Upper lobe of right lung (tissue), 1 donor: ENCODE measurements around the gene U2AF1L4. TPM values are rescaled to one million over a fixed set of nuclear protein-coding genes. Genes with fewer than 3 reads are reported as not detected.

Experiments
- ATAC-seq: fragments of 200-7000 bp; cut with Tn5 transposase; one replicate; pipeline ENCODE4 v1.9.1; 2020; ENCODE audit warnings: mild to moderate bottlenecking, moderate library complexity
- DNase-seq: peaks from one replicate; pipeline ENCODE4 v3.0.0-alpha.2; 2020
- H3K27ac ChIP-seq: fragments of 200-600 bp; one replicate; pipeline ENCODE4 v1.8.0; 2022
- H3K27me3 ChIP-seq: fragments of 200-600 bp; one replicate; pipeline ENCODE4 v1.8.0; 2022; ENCODE audit warnings: mild to moderate bottlenecking
- H3K36me3 ChIP-seq: fragments of 200-600 bp; one replicate; pipeline ENCODE4 v1.8.0; 2022
- H3K4me1 ChIP-seq: fragments of 200-600 bp; one replicate; pipeline ENCODE4 v1.8.0; 2022
- H3K4me3 ChIP-seq: fragments of 200-600 bp; one replicate; pipeline ENCODE4 v1.8.0; 2022; ENCODE audit warnings: mild to moderate bottlenecking
- H3K9me3 ChIP-seq: fragments of 200-600 bp; one replicate; pipeline ENCODE4 v1.8.0; 2022
- intact Hi-C: fragments of 100-400 bp; cut with DNase I; formaldehyde crosslinking; loops from one replicate; pipeline ENCODE4 v1.11.0; 2022
- total RNA-seq: library from RNA; stranded (reverse); fragmentation: NEBNext Ultra II Directional; extraction: Animal tissue kit (Norgen Biotek cat#: 25700); gene quantifications from one replicate; pipeline ENCODE4 v1.2.1, GENCODE V29; 2021
- TF ChIP-seq, protein P1 (sequence below): fragments of 200-600 bp; IDR thresholded peaks from one replicate; pipeline ENCODE4 v1.8.0; 2022; ENCODE audit warnings: antibody characterized with exemption
- donor health status: DM: no; HTN: yes; CAD: no; lungs with severe emphysema.

U2AF1L4 gene
- total RNA-seq, 1 donor from 2014 or later, result 26.3 TPM

- DNase-seq (no peak), ATAC-seq (no peak)
- Histone ChIP-seq H3K4me3 (no peak overlapping the region), H3K36me3 (no peaks in the 10 kb centered on the region), H3K4me1 (no peaks in the 10 kb centered on the region), H3K27ac (no peak overlapping the region), H3K9me3 (no peaks in the 10 kb centered on the region), H3K27me3 (no peaks in the 10 kb centered on the region)
- TF ChIP-seq, protein P1, sequence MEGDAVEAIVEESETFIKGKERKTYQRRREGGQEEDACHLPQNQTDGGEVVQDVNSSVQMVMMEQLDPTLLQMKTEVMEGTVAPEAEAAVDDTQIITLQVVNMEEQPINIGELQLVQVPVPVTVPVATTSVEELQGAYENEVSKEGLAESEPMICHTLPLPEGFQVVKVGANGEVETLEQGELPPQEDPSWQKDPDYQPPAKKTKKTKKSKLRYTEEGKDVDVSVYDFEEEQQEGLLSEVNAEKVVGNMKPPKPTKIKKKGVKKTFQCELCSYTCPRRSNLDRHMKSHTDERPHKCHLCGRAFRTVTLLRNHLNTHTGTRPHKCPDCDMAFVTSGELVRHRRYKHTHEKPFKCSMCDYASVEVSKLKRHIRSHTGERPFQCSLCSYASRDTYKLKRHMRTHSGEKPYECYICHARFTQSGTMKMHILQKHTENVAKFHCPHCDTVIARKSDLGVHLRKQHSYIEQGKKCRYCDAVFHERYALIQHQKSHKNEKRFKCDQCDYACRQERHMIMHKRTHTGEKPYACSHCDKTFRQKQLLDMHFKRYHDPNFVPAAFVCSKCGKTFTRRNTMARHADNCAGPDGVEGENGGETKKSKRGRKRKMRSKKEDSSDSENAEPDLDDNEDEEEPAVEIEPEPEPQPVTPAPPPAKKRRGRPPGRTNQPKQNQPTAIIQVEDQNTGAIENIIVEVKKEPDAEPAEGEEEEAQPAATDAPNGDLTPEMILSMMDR, result no peak
- intact Hi-C loops, result no loop called here
Observed at GRCh38 chr19:35787227-35787799, 42.1 kb upstream of the U2AF1L4 start.

GRCh38 chr19:35786299-35787160 is 41.3 kb upstream of the U2AF1L4 start:
- intact Hi-C loops, result no loop called here
- no peaks in the 10 kb centered on the region for H3K27me3 ChIP-seq
- no peaks in the 10 kb centered on the region for H3K4me1 ChIP-seq
- TF ChIP-seq, protein P1, result no peak
- H3K36me3 ChIP-seq, result no peaks in the 10 kb centered on the region
- H3K4me3 ChIP-seq, result no peak overlapping the region
- no peak for DNase-seq
- ATAC-seq, result no peak
- H3K27ac ChIP-seq, result no peak overlapping the region
- no peaks in the 10 kb centered on the region for H3K9me3 ChIP-seq

- intact Hi-C loops, result no loop called here
- TF ChIP-seq, protein P1, result no peak
- no peaks in the 10 kb centered on the region for H3K27me3 ChIP-seq
- H3K27ac ChIP-seq, result no peak overlapping the region
- no peaks in the 10 kb centered on the region for H3K9me3 ChIP-seq
- ATAC-seq (no peak), DNase-seq (no peak)
- no peaks in the 10 kb centered on the region for H3K4me1 ChIP-seq
- H3K36me3 ChIP-seq, result no peaks in the 10 kb centered on the region
- no peak overlapping the region for H3K4me3 ChIP-seq
Observed at GRCh38 chr19:35785339-35785627, 40.1 kb upstream of the U2AF1L4 start.

DNA sequence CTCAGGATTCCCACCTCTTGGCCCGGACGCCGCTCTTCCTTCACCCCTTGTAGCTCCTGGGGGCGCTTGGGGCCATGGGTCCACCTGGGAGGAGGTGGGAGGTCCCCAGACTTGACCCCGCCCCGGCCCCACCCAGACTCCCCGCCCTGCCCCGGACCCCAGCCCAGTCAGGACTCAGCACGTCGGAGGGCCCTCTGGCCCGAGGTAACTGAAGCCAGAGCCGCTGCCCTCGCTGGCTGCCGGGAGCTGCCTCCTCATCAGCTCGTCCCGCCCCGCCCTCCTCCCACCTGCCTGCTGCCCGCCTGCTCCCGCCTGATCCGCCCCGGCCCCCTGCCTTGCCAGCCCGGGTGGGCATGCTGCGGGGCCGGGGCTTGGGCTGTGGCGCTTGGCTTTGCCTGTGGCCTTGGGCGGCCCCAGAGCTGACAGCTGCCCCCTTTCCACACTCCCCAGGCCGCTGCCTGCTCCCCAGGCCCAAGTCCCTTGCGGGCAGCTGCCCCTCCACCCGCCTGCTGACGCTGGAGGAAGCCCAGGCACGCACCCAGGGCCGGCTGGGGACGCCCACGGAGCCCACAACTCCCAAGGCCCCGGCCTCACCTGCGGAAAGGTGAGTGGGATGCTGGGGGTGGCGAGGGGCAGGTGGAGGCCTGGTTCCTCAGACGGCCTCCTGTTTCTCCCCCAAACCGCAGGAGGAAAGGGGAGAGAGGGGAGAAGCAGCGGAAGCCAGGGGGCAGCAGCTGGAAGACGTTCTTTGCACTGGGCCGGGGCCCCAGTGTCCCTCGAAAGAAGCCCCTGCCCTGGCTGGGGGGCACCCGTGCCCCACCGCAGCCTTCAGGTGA is 39.5 kb upstream of the U2AF1L4 start:
- no peak overlapping the region for H3K4me3 ChIP-seq
- ATAC-seq, result no peak
- DNase-seq, result no peak
- intact Hi-C loops, result no loop called here
- H3K27me3 ChIP-seq, result no peaks in the 10 kb centered on the region
- no peaks in the 10 kb centered on the region for H3K9me3 ChIP-seq
- no peaks in the 10 kb centered on the region for H3K4me1 ChIP-seq
- H3K36me3 ChIP-seq, result no peaks in the 10 kb centered on the region
- H3K27ac ChIP-seq, result no peak overlapping the region
- TF ChIP-seq, protein P1, result no peak

DNA sequence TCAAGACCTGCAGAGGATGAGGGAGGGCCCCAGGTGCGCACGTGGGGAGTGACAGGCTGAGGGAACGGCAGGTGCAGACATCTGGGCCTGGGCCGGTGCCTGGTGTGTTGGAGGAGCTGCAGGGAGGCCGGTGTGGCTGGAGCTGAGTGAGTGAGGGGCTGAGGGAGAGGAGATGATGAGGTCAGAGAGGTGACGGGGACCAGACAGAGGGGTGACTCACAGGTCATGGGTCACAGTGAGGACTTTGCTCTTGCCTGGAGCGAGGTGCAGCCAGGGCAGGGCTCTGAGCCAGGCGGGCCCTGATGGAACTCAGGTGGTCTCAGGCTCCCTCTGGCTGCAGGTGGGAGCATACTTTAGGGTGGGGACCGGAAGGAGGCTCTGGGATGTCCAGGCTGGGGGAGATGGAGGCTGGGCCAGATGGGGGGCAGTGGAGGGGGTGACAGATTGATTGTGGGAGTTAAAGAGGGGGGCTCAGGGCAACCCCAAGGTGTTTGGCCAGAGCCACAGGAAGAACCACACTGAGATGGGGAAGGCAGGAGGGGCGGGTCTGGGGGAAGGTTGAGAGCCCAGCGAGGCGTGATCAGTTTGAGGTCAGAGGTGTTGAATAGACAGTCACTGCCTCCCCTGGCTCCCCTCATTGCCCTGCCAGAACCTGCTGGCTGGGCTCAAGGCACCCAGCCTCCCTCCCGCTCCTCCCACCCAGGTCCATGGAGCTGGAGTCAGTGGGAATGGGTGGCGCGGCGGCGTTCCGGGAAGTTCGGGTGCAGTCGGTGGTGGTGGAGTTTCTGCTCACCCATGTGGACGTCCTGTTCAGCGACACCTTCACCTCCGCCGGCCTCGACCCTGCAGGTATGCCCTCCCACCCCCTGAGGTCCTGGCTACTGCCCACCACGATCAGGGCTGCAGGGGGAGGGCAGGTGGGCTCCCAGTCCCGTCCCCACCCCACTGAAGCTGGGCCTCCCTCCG is 38.5 kb upstream of the U2AF1L4 start:
- Histone ChIP-seq H3K4me1 (no peaks in the 10 kb centered on the region), H3K27me3 (no peaks in the 10 kb centered on the region), H3K4me3 (no peak overlapping the region), H3K36me3 (no peaks in the 10 kb centered on the region), H3K9me3 (no peaks in the 10 kb centered on the region), H3K27ac (no peak overlapping the region)
- no peak for DNase-seq
- ATAC-seq, result no peak
- intact Hi-C loops, result no loop called here
- TF ChIP-seq, protein P1, result no peak
